Chondrocyte (in vitro differentiated cells): Measurements from ENCODE around the gene AADAT. TPM values are rescaled to one million over a fixed set of nuclear protein-coding genes. Genes with fewer than 3 reads are reported as not detected.

Experiments
- DNase-seq: peaks from one replicate; pipeline ENCODE4 v3.0.0; 2021; ENCODE audit warnings: mixed read lengths, low spot score
- H3K27ac Mint-ChIP-seq: one replicate; pipeline ENCODE4 v1.8.0; 2021; ENCODE audit warnings: mild to moderate bottlenecking, moderate library complexity, mixed read lengths; ENCODE audit not compliant: unreplicated experiment
- H3K27me3 Mint-ChIP-seq: 2 replicates; pipeline ENCODE4 v1.8.0; 2021; ENCODE audit warnings: low read depth, mixed read lengths
- H3K36me3 Mint-ChIP-seq: 2 replicates; pipeline ENCODE4 v1.8.0; 2021; ENCODE audit warnings: low read depth, mixed read lengths
- H3K4me1 Mint-ChIP-seq: 2 replicates; pipeline ENCODE4 v1.8.0; 2021; ENCODE audit warnings: low read depth, mild to moderate bottlenecking, mixed read lengths
- H3K4me3 Mint-ChIP-seq: one replicate; pipeline ENCODE4 v1.8.0; 2021; ENCODE audit warnings: mild to moderate bottlenecking, moderate library complexity, mixed read lengths; ENCODE audit not compliant: unreplicated experiment
- H3K9me3 Mint-ChIP-seq: 2 replicates; pipeline ENCODE4 v1.8.0; 2021; ENCODE audit warnings: low read depth, mixed read lengths
- total RNA-seq: library from RNA; stranded (reverse); gene quantifications from 3 replicates; pipeline ENCODE4 v1.2.1, GENCODE V29; 2021
- TF ChIP-seq, protein P1 (sequence below): fragments of 200-600 bp; sonication (generic); IDR thresholded peaks from 2 replicates; pipeline ENCODE4 v1.5.0; 2021; ENCODE audit warnings: antibody characterized with exemption, mild to moderate bottlenecking, moderate library complexity

AADAT gene
- total RNA-seq, 1 donor from 2014 or later: 13.2 TPM

DNA sequence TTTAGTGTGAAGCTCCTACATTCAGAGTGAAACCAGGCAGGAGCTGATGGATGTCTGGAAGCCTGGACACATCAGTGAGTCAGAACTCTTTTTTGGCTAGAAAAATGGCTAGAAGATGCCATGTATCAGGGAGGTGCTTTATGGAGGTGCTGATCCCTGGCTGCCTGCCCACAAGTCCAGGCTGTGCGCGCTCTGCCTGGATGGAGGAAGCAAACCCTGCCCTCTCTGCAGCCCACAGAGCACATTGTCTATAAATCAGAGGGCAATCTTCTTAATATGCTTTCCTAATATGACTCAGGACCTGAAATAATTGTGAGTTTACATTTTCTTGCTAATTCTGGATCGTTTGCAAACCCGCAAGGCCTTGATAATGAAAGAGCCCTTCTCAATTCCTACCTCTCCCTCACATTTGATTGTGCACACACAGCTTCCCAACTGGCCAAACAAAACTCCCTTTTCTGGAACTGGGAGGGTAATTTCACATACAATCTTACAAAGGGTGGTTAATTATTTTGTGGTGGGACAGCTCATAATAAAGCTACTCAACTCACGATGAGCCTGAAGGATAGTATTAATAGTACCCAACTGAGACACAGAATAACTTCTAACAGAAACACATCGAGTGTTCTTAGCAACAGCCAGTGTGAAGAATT lies 75.3 kb downstream of the AADAT start:
- no peak for DNase-seq
- H3K27me3 Mint-ChIP-seq: no peaks in the 10 kb centered on the region
- no peaks in the 10 kb centered on the region for H3K36me3 Mint-ChIP-seq
- H3K27ac Mint-ChIP-seq: no peak overlapping the region
- H3K9me3 Mint-ChIP-seq: no peaks in the 10 kb centered on the region
- TF ChIP-seq, protein P1, sequence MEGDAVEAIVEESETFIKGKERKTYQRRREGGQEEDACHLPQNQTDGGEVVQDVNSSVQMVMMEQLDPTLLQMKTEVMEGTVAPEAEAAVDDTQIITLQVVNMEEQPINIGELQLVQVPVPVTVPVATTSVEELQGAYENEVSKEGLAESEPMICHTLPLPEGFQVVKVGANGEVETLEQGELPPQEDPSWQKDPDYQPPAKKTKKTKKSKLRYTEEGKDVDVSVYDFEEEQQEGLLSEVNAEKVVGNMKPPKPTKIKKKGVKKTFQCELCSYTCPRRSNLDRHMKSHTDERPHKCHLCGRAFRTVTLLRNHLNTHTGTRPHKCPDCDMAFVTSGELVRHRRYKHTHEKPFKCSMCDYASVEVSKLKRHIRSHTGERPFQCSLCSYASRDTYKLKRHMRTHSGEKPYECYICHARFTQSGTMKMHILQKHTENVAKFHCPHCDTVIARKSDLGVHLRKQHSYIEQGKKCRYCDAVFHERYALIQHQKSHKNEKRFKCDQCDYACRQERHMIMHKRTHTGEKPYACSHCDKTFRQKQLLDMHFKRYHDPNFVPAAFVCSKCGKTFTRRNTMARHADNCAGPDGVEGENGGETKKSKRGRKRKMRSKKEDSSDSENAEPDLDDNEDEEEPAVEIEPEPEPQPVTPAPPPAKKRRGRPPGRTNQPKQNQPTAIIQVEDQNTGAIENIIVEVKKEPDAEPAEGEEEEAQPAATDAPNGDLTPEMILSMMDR: no peak
- no peak overlapping the region for H3K4me3 Mint-ChIP-seq
- H3K4me1 Mint-ChIP-seq: no peaks in the 10 kb centered on the region

DNA sequence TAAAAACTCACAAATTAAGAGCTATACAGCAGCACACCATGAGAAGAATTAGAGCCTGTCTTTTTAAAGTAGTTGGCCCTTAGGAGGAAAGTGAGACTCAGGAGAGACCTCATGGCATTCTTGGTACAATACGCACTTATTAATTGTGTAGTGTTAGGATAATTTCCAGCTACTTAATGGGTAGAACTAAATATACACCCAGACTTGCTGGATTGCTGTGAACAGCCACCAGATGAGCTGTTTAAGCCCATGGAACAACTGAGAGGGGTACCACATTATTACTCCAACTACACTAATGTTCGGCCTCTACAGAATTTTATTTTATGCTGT lies 77.2 kb downstream of the AADAT start:
- Mint-ChIP-seq H3K27ac (no peak overlapping the region), H3K36me3 (no peaks in the 10 kb centered on the region), H3K4me1 (peaks cover 9% of the 10 kb centered on the region), H3K4me3 (no peak overlapping the region), H3K27me3 (no peaks in the 10 kb centered on the region), H3K9me3 (no peaks in the 10 kb centered on the region)
- DNase-seq: no peak
- TF ChIP-seq, protein P1: no peak

DNA sequence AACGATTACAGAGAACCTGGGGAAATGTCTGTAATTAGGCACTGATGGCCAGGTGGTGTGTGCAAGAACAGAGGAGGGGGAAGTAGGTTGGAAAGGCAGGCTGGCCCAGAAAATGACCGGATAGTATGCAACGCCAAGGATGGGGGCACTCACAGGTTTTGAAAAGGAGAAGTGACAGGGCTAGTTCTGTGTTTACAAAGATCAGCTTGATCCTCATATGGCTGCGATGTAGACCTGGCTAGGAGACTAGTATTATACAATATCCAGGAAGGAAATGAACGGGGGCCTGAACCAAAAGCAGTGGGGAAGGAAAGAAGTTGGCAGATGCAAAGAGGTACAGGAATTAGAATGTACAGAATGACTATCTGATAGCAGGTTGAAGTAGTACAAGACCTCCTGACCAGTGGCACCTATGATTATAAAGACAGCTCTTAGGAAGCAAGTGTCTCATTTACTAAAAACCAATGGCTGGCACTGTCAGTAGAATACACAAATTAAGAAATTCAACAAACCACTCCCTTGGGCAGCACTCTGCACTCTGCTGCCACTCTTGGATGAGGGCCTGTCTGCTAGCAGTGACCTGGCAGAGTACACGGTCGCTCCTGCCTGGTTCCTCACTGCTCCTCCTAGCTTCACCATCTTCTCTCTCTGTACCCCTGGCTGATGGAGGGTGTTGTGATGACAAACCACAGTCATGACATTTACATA lies 77.7 kb downstream of the AADAT start:
- H3K9me3 Mint-ChIP-seq: no peaks in the 10 kb centered on the region
- H3K4me3 Mint-ChIP-seq: no peak overlapping the region
- H3K27ac Mint-ChIP-seq: no peak overlapping the region
- no peaks in the 10 kb centered on the region for H3K36me3 Mint-ChIP-seq
- no peaks in the 10 kb centered on the region for H3K27me3 Mint-ChIP-seq
- no peak for DNase-seq
- H3K4me1 Mint-ChIP-seq: peaks cover 12% of the 10 kb centered on the region
- TF ChIP-seq, protein P1: no peak

Other genes starting within 250 kb of the AADAT start
- gene MFAP3L, start 63.6 kb downstream of the AADAT start, total RNA-seq: 6.8 to 19.4 TPM (median 13.1 TPM) in 3 replicates